AG04449 (cell line): Measurements from ENCODE around the gene PRKN.

Source experiments
- CTCF ChIA-PET: fragments of 350-600 bp; formaldehyde crosslinking; extraction: SDS; loops from one replicate; lab custom pipeline; 2021; ENCODE audit warnings: antibody characterized with exemption; lab: Yijun Ruan, JAX
- POLR2A ChIA-PET: fragments of 400-600, 350-600 bp; formaldehyde crosslinking; extraction: SDS; loops from one replicate; lab custom pipeline; 2020; ENCODE audit warnings: antibody characterized with exemption, inconsistent platforms; lab: Yijun Ruan, JAX
- DNase-seq: peaks from one replicate; pipeline ENCODE4 v3.0.0-alpha.2; 2010; ENCODE audit warnings: low read depth, low spot score
- H3K4me3 ChIP-seq: 2 replicates; pipeline ENCODE4 v1.5.1; 2011; ENCODE audit warnings: low read depth, mild to moderate bottlenecking, control low read depth, low read length
- TF ChIP-seq, protein P1 (sequence below): IDR thresholded peaks from one replicate; pipeline ENCODE4 v1.5.1; 2011; ENCODE audit warnings: mild to moderate bottlenecking, moderate library complexity, low read length, control low read depth, inconsistent platforms; ENCODE audit not compliant: insufficient read depth; ENCODE audit errors: missing control alignments

Gene PRKN

DNA sequence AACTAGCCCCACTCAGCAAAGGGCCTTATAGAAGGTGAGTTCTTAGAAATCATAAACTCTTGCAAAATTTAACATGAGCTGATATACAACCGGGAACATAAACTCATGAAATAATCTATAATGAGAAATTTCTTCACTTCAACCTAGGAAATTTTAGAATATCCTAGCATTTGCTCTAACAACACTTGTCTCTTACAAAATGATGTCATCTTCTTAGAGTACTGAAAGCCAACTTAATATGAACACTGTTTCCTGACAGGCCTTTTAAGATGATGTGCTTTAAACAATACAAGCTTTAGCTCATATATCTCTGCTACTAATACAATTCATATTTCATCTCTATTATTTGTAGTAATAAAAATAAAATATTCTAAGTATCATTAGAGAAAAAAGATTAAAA is 1.1 kb upstream of the PRKN start:
- POLR2A ChIA-PET: no interaction called here
- no peak overlapping the region for H3K4me3 ChIP-seq
- TF ChIP-seq, protein P1, sequence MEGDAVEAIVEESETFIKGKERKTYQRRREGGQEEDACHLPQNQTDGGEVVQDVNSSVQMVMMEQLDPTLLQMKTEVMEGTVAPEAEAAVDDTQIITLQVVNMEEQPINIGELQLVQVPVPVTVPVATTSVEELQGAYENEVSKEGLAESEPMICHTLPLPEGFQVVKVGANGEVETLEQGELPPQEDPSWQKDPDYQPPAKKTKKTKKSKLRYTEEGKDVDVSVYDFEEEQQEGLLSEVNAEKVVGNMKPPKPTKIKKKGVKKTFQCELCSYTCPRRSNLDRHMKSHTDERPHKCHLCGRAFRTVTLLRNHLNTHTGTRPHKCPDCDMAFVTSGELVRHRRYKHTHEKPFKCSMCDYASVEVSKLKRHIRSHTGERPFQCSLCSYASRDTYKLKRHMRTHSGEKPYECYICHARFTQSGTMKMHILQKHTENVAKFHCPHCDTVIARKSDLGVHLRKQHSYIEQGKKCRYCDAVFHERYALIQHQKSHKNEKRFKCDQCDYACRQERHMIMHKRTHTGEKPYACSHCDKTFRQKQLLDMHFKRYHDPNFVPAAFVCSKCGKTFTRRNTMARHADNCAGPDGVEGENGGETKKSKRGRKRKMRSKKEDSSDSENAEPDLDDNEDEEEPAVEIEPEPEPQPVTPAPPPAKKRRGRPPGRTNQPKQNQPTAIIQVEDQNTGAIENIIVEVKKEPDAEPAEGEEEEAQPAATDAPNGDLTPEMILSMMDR: no peak
- no peak for DNase-seq
- CTCF ChIA-PET: no interaction called here

DNA sequence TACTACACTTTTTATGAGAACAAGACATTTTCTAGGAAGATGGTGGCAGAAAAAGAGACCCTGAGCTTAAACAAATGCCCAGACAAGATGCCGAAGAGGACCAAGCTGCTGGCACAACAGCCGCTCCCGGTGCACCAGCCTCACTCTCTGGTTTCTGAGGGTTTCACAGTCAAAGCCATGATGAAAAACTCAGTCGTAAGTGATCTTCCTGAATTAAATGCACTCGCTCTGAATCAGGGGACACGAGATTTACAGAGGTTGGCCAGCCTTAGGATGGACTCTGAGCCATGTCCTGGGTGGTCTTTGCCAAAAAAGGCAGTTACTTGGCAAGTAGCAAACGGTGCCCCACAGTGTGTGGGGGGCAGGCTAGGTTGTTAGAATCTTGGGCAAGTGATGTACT is 631 bp upstream of the PRKN start:
- DNase-seq: no peak
- CTCF ChIA-PET: interaction anchor here (0.9 kb wide), 1 partner anchor 1310 kb away, joined by 3 read pairs; no protein-coding TSS in a partner anchor
- POLR2A ChIA-PET: no interaction called here
- H3K4me3 ChIP-seq: peak overlapping the region; percentile 54
- TF ChIP-seq, protein P1: no peak

DNA sequence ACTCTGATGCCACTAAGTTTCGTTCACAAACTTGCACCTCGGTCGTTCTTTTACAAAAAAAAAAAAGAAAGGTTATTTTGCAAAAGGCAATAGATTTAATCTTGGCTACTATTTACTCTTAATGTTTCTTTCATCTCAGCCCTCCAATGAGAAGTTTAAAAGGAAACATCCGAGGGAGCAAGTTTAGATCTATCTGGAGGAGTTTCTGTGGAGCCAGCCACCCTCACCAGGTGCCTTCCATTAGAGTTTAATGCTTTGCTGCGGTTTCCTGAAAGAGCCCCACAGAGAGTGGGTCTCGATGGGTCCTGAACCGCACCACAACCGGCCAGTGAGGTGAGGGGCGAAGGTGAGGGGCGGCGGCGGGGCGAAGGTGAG is 632 bp downstream of the PRKN start:
- H3K4me3 ChIP-seq: peak overlapping the region; percentile 79
- POLR2A ChIA-PET: no interaction called here
- CTCF ChIA-PET: no interaction called here
- TF ChIP-seq, protein P1: no peak
- DNase-seq: no peak

DNA sequence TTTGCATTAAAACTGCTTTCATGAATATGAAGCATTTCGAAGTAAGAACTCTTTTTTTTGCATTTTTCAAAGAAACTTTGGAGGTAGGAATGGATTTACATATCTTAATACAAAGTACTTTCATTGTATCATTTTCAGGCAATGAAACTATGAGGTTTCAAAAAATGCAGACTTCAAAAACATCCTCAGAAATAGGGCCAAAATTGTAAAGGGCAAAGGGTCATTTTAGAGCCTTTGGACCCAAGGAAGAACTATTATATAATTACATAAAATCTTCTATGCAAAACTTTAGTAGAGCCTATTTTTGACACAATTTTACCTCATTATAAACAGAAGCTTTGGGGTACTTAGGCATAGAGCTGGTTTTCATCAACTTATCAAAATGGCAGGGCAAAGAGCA is 4.9 kb downstream of the PRKN start:
- ChIA-PET POLR2A (no interaction called here), CTCF (no interaction called here)
- H3K4me3 ChIP-seq: no peak overlapping the region
- TF ChIP-seq, protein P1: no peak
- DNase-seq: no peak

DNA sequence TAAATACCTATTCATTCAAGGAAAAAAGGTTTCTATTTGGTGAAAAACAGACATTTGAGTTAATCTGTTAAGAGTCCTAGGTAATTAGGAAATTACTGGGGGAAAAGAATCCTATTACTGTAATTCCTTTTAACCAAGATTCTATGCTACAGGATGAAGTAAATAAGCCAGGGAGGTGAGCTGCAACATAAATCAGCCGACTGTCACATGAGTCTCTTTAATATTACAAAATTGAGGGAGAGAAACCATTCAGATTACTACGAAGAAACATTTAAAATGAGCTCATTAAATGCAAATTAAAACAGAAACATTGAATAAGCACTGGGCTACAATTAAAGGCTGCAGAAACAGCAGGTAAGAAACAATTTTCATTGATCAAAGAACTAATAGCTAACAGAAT is 5.3 kb downstream of the PRKN start:
- TF ChIP-seq, protein P1: no peak
- POLR2A ChIA-PET: no interaction called here
- H3K4me3 ChIP-seq: no peak overlapping the region
- CTCF ChIA-PET: no interaction called here
- DNase-seq: no peak

DNA sequence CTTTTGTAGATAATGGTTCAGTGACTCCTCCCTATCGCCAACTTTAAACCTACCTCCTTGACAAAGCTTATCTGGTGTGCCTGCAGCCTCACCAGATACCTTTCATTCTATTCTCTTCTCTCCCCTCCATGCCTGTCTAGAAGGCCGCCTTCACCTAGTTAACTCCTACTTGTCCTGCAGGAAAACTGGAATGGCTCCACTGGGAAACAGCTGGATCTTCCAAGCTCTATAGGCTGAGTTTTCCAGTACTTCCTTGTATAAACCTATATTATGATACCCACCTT is 6.2 kb downstream of the PRKN start:
- ChIA-PET CTCF (no interaction called here), POLR2A (no interaction called here)
- no peak for DNase-seq
- H3K4me3 ChIP-seq: no peak overlapping the region
- TF ChIP-seq, protein P1: no peak
